PC-9 (cell line): Measurements from ENCODE around the gene TBC1D14. TPM values are rescaled to one million over a fixed set of nuclear protein-coding genes. Genes with fewer than 3 reads are reported as not detected.

Experiments used
- BruUV-seq: library from RNA; stranded (reverse); fragments of 400-500 nt; replicated peaks from 2 replicates; lab custom pipeline; 2021; lab: Mats Ljungman, UMichigan
- CTCF ChIA-PET: fragments of 300-600 bp; sonication (Branson Sonifier 250); formaldehyde crosslinking; loops from one replicate; lab custom pipeline; 2022; ENCODE audit warnings: antibody characterized with exemption; lab: Charles Lee
- POLR2A ChIA-PET: fragments of 300-600 bp; sonication (Branson Sonifier 250); formaldehyde crosslinking; loops from one replicate; lab custom pipeline; 2022; ENCODE audit warnings: antibody characterized with exemption; ENCODE audit not compliant: unreplicated experiment; lab: Charles Lee
- DNase-seq, 2 experiments: peaks; one replicate each; pipeline versions ENCODE4 v3.0.0 to v3.0.0-alpha.2; 2015 to 2022; ENCODE audit warnings: mixed read lengths in 1 of 2
- H2AFZ ChIP-seq: fragments of 200-600 bp; sonication (generic); 2 replicates; pipeline ENCODE4 v1.8.1; 2017; ENCODE audit warnings: antibody characterized with exemption
- H3F3A ChIP-seq: fragments of 200-600 bp; sonication (generic); 2 replicates; pipeline ENCODE4 v1.8.1; 2017; ENCODE audit warnings: antibody characterized with exemption, mild to moderate bottlenecking, low read depth; ENCODE audit not compliant: insufficient read depth
- H3K27ac ChIP-seq: fragments of 200-600 bp; sonication (generic); 2 replicates; pipeline ENCODE4 v1.6.1; 2016; ENCODE audit warnings: mixed run types
- H3K27me3 ChIP-seq: fragments of 200-600 bp; sonication (generic); 2 replicates; pipeline ENCODE4 v1.6.1; 2016; ENCODE audit warnings: low read depth, mixed run types; ENCODE audit not compliant: insufficient read depth
- H3K36me3 ChIP-seq: fragments of 200-600 bp; sonication (generic); 2 replicates; pipeline ENCODE4 v1.6.1; 2016; ENCODE audit warnings: low read depth, mixed run types
- H3K4me1 ChIP-seq: fragments of 200-600 bp; sonication (generic); replicated peaks from 2 replicates; pipeline ENCODE4 v1.6.1; 2016; ENCODE audit warnings: mixed run types; ENCODE audit not compliant: insufficient read depth
- H3K4me2 ChIP-seq: fragments of 200-600 bp; sonication (generic); 2 replicates; pipeline ENCODE4 v1.6.1; 2017; ENCODE audit warnings: mixed run types
- H3K4me3 ChIP-seq: fragments of 200-600 bp; sonication (generic); 2 replicates; pipeline ENCODE4 v1.6.1; 2016; ENCODE audit warnings: mixed run types
- H3K79me2 ChIP-seq: fragments of 200-600 bp; sonication (generic); 2 replicates; pipeline ENCODE4 v1.6.1; 2017; ENCODE audit warnings: low read depth, mixed run types
- H3K9me2 ChIP-seq: fragments of 200-600 bp; sonication (generic); 2 replicates; pipeline ENCODE4 v1.8.1; 2017; ENCODE audit warnings: mild to moderate bottlenecking; ENCODE audit not compliant: insufficient read depth
- H3K9me3 ChIP-seq: fragments of 200-600 bp; sonication (generic); 2 replicates; pipeline ENCODE4 v1.8.1; 2016; ENCODE audit warnings: low read depth; ENCODE audit not compliant: insufficient read depth
- H4K20me1 ChIP-seq: fragments of 200-600 bp; sonication (generic); 2 replicates; pipeline ENCODE4 v1.8.1; 2017; ENCODE audit not compliant: insufficient read depth
- CTCF ChIP-seq: fragments of 200-600 bp; sonication (generic); conservative IDR thresholded peaks from 2 replicates; pipeline ENCODE4 v1.6.1; 2017; ENCODE audit warnings: mixed run types, antibody characterized with exemption, mild to moderate bottlenecking, moderate library complexity
- EZH2 ChIP-seq: fragments of 200-600 bp; sonication (generic); IDR thresholded peaks from 2 replicates; pipeline ENCODE4 v1.8.0; 2017; ENCODE audit warnings: antibody characterized with exemption, low read depth
- intact Hi-C: fragments of 100-400 bp; cut with micrococcal nuclease; formaldehyde crosslinking; loops from one replicate; pipeline ENCODE4 v1.10.0; 2022; ENCODE audit not compliant: unreplicated experiment
- total RNA-seq: library from RNA; stranded (reverse); gene quantifications from 2 replicates; pipeline ENCODE4 v1.2.3, GENCODE V29; 2021

The TBC1D14 gene
- total RNA-seq, 1 experiment from 2014 or later, result 46.2 TPM

GRCh38 chr4:6929339-6929811, 19.7 kb downstream of the TBC1D14 start:
- Histone ChIP-seq H3F3A (no peaks in the 10 kb centered on the region), H3K9me3 (no peaks in the 10 kb centered on the region), H3K4me2 (no peak overlapping the region), H3K27me3 (no peaks in the 10 kb centered on the region), H4K20me1 (no peaks in the 10 kb centered on the region; the same call in 1 of the 2 replicates), H3K36me3 (no peaks in the 10 kb centered on the region), H3K79me2 (no peaks in the 10 kb centered on the region), H3K27ac (no peak overlapping the region), H3K4me1 (no peaks in the 10 kb centered on the region), H2AFZ (no peak overlapping the region), H3K9me2 (no peaks in the 10 kb centered on the region), H3K4me3 (no peak overlapping the region)
- CTCF ChIA-PET, result interaction anchor here (0.6 kb wide), 1 partner anchor 154 kb away, joined by 3 read pairs; no protein-coding TSS in a partner anchor
- POLR2A ChIA-PET, result no interaction called here
- DNase-seq, result no peak
- TF ChIP-seq CTCF (no peak), EZH2 (no peak)
- BruUV-seq, result no TSS peak
- intact Hi-C loops, result no loop called here

GRCh38 chr4:6929812-6930464, 20.3 kb downstream of the TBC1D14 start:
- Histone ChIP-seq H4K20me1 (no peaks in the 10 kb centered on the region; the same call in 1 of the 2 replicates), H3K79me2 (no peaks in the 10 kb centered on the region), H3K9me2 (no peaks in the 10 kb centered on the region), H3K4me3 (no peak overlapping the region), H3K9me3 (no peaks in the 10 kb centered on the region), H2AFZ (no peak overlapping the region), H3K27ac (no peak overlapping the region), H3K27me3 (no peaks in the 10 kb centered on the region), H3K4me1 (no peaks in the 10 kb centered on the region), H3F3A (no peaks in the 10 kb centered on the region), H3K4me2 (no peak overlapping the region), H3K36me3 (no peaks in the 10 kb centered on the region)
- ChIA-PET CTCF (no interaction called here), POLR2A (no interaction called here)
- no peak for TF ChIP-seq EZH2
- TF ChIP-seq CTCF, result no peak
- no TSS peak for BruUV-seq
- intact Hi-C loops, result no loop called here
- no peak for DNase-seq

- no TSS peak for BruUV-seq
- Histone ChIP-seq H3K27me3 (no peaks in the 10 kb centered on the region), H3K79me2 (no peaks in the 10 kb centered on the region), H2AFZ (no peak overlapping the region), H3K9me2 (no peaks in the 10 kb centered on the region), H3K4me1 (no peaks in the 10 kb centered on the region), H3K4me2 (no peak overlapping the region), H3K36me3 (no peaks in the 10 kb centered on the region), H3K4me3 (no peak overlapping the region), H3F3A (no peaks in the 10 kb centered on the region), H4K20me1 (no peaks in the 10 kb centered on the region), H3K9me3 (no peaks in the 10 kb centered on the region), H3K27ac (no peak overlapping the region)
- intact Hi-C loops, result no loop called here
- ChIA-PET POLR2A (no interaction called here), CTCF (no interaction called here)
- DNase-seq, result no peak
- TF ChIP-seq CTCF (no peak), EZH2 (no peak)
These were observed 22.8 kb downstream of the TBC1D14 start for GRCh38 chr4:6932475-6932874.
